Activated CD4-positive, alpha-beta T cell treated with anti-CD3 and anti-CD28 coated beads for 4 hours (primary cell): ENCODE measurements around the gene PTPN2.
"Not testable (repeated sequence)": the region's sequence is repeated elsewhere in the genome, so short reads cannot be mapped to it uniquely, and the experiment has no call there.

Experiments
- DNase-seq, 2 donors: peaks; one replicate each; pipeline ENCODE4 v3.0.0-alpha.2; 2020

The PTPN2 gene

GRCh38 chr18:12820506-12820905 is 63.5 kb downstream of the PTPN2 start:
- no peak for DNase-seq

GRCh38 chr18:12819841-12820240 is 64.2 kb downstream of the PTPN2 start:
- DNase-seq = no peak

GRCh38 chr18:12819322-12819721 is 64.7 kb downstream of the PTPN2 start:
- DNase-seq = no peak

- DNase-seq = no peak
Observed at GRCh38 chr18:12818243-12818642, 65.8 kb downstream of the PTPN2 start.

- DNase-seq = no peak
Observed at GRCh38 chr18:12816451-12816850, 67.6 kb downstream of the PTPN2 start.

GRCh38 chr18:12811191-12811950 is 72.7 kb downstream of the PTPN2 start:
- no peak for DNase-seq

GRCh38 chr18:12803069-12803936 is 80.7 kb downstream of the PTPN2 start:
- no peak for DNase-seq

- DNase-seq = no peak
Observed at GRCh38 chr18:12802538-12802937, 81.5 kb downstream of the PTPN2 start.

GRCh38 chr18:12796448-12796847 is 87.6 kb downstream of the PTPN2 start:
- no peak for DNase-seq

- no peak for DNase-seq
Observed at GRCh38 chr18:12791610-12792009, 92.4 kb downstream of the PTPN2 start.

GRCh38 chr18:12786669-12787068 is 97.4 kb downstream of the PTPN2 start:
- no peak for DNase-seq

GRCh38 chr18:12783524-12783923 is 100.5 kb downstream of the PTPN2 start:
- DNase-seq = no peak

- no peak for DNase-seq
Observed at GRCh38 chr18:12782521-12782920, 101.5 kb downstream of the PTPN2 start.

- DNase-seq = no peak
Observed at GRCh38 chr18:12779456-12779855, 104.6 kb downstream of the PTPN2 start.

- no peak for DNase-seq
Observed at GRCh38 chr18:12779043-12779442, 105.0 kb downstream of the PTPN2 start.

GRCh38 chr18:12777500-12777944 is 106.5 kb downstream of the PTPN2 start:
- DNase-seq = no peak

GRCh38 chr18:12776821-12777471 is 107.1 kb downstream of the PTPN2 start:
- DNase-seq = no peak

GRCh38 chr18:12776415-12776814 is 107.6 kb downstream of the PTPN2 start:
- DNase-seq = not testable (repeated sequence)

- DNase-seq = no peak
Observed at GRCh38 chr18:12774982-12775381, 109.1 kb downstream of the PTPN2 start.

GRCh38 chr18:12773369-12773768 is 110.7 kb downstream of the PTPN2 start:
- DNase-seq = no peak

- DNase-seq = no peak
Observed at GRCh38 chr18:12772111-12772510, 111.9 kb downstream of the PTPN2 start.

- DNase-seq = no peak
Observed at GRCh38 chr18:12770469-12771219, 113.4 kb downstream of the PTPN2 start.
